ENCODE data around the gene ST3GAL4.

DNA sequence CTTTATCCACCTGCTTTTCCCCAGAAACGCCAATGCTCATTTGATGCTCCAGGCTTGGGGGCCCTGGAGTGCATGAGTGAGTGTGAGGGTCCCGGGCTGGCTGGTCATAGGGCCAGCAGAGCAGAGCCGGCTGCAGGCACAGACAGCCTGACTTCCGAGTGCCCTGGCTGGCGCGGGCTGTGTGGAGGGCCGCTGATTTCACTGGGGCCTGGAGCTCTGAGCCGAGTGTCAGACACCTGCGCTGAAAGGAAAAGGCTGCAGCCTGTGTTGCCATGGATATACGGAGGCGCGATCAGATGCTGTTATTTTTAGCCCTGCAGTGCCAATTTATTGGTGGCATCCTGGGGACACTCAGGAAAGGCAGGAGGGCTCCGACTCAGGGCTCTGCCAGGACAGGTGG, 87.6 kb downstream of the ST3GAL4 start:
- TF ChIP-seq, protein P1, sequence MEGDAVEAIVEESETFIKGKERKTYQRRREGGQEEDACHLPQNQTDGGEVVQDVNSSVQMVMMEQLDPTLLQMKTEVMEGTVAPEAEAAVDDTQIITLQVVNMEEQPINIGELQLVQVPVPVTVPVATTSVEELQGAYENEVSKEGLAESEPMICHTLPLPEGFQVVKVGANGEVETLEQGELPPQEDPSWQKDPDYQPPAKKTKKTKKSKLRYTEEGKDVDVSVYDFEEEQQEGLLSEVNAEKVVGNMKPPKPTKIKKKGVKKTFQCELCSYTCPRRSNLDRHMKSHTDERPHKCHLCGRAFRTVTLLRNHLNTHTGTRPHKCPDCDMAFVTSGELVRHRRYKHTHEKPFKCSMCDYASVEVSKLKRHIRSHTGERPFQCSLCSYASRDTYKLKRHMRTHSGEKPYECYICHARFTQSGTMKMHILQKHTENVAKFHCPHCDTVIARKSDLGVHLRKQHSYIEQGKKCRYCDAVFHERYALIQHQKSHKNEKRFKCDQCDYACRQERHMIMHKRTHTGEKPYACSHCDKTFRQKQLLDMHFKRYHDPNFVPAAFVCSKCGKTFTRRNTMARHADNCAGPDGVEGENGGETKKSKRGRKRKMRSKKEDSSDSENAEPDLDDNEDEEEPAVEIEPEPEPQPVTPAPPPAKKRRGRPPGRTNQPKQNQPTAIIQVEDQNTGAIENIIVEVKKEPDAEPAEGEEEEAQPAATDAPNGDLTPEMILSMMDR (IDR thresholded peaks at IDR 0.05 in 4 of 5, conservative IDR thresholded peaks at IDR 0.05 in 1 of 5): no peak
- TF ChIP-seq POLR2A (IDR thresholded peaks at IDR 0.05): no peak

Data from gastrocnemius medialis (tissue), 4 donors.